GM23338 (cell line): ENCODE data around the gene GSTA1. TPM values are rescaled to one million over a fixed set of nuclear protein-coding genes. Genes with fewer than 3 reads are reported as not detected.

Source experiments
- ATAC-seq: fragments of 200-7000 bp; cut with Tn5 transposase; 3 replicates; pipeline ENCODE4 v1.9.1; 2020
- DNase-seq: peaks from one replicate; pipeline ENCODE4 v3.0.0-alpha.2; 2015; ENCODE audit warnings: low spot score
- H2AFZ ChIP-seq: fragments of 200-600 bp; sonication (generic); 2 replicates; pipeline ENCODE4 v1.8.0; 2016; ENCODE audit warnings: antibody characterized with exemption, mild to moderate bottlenecking, moderate library complexity
- H3F3A ChIP-seq: fragments of 200-600 bp; sonication (generic); replicated peaks from 2 replicates; pipeline ENCODE4 v1.8.0; 2017; ENCODE audit warnings: antibody characterized with exemption, mixed run types, low read depth
- H3K27ac ChIP-seq: fragments of 200-600 bp; sonication (generic); 2 replicates; pipeline ENCODE4 v1.6.1; 2016; ENCODE audit warnings: low read depth
- H3K27me3 ChIP-seq: fragments of 200-600 bp; sonication (generic); 2 replicates; pipeline ENCODE4 v1.8.0; 2016; ENCODE audit warnings: mild to moderate bottlenecking, mixed run types, moderate library complexity; ENCODE audit not compliant: insufficient read depth
- H3K36me3 ChIP-seq: fragments of 200-600 bp; sonication (generic); 2 replicates; pipeline ENCODE4 v1.8.0; 2016; ENCODE audit warnings: mild to moderate bottlenecking; ENCODE audit not compliant: insufficient read depth
- H3K4me1 ChIP-seq: fragments of 200-600 bp; sonication (generic); 2 replicates; pipeline ENCODE4 v1.8.0; 2016; ENCODE audit warnings: mild to moderate bottlenecking, moderate library complexity; ENCODE audit not compliant: insufficient read depth
- H3K4me2 ChIP-seq: fragments of 200-600 bp; sonication (generic); 2 replicates; pipeline ENCODE4 v1.7.1; 2017; ENCODE audit warnings: mixed run types
- H3K4me3 ChIP-seq: fragments of 200-600 bp; sonication (generic); 2 replicates; pipeline ENCODE4 v1.6.1; 2016; ENCODE audit warnings: mixed run types
- H3K79me2 ChIP-seq: fragments of 200-600 bp; sonication (generic); replicated peaks from 2 replicates; pipeline ENCODE4 v1.8.0; 2017; ENCODE audit warnings: mild to moderate bottlenecking; ENCODE audit not compliant: insufficient read depth
- H3K9me2 ChIP-seq: fragments of 200-600 bp; sonication (generic); 2 replicates; pipeline ENCODE4 v1.8.0; 2017; ENCODE audit not compliant: insufficient read depth
- H4K20me1 ChIP-seq: fragments of 200-600 bp; sonication (generic); replicated peaks from 2 replicates; pipeline ENCODE4 v1.8.0; 2017; ENCODE audit warnings: mild to moderate bottlenecking; ENCODE audit not compliant: insufficient read depth
- H3K27ac Mint-ChIP-seq: 2 replicates; pipeline ENCODE4 v1.8.0; 2020; ENCODE audit warnings: inconsistent platforms, mild to moderate bottlenecking, moderate library complexity, mixed read lengths
- H3K27me3 Mint-ChIP-seq: 3 replicates; pipeline ENCODE4 v1.8.0; 2022; ENCODE audit warnings: low read depth, mild to moderate bottlenecking, moderate library complexity, mixed read lengths, inconsistent platforms; ENCODE audit not compliant: insufficient read depth, poor library complexity
- H3K36me3 Mint-ChIP-seq: 3 replicates; pipeline ENCODE4 v1.8.0; 2021; ENCODE audit warnings: low read depth, mild to moderate bottlenecking, inconsistent platforms, moderate library complexity, mixed read lengths
- H3K4me1 Mint-ChIP-seq: 3 replicates; pipeline ENCODE4 v1.8.0; 2020; ENCODE audit warnings: mild to moderate bottlenecking, inconsistent platforms, mixed read lengths
- H3K4me3 Mint-ChIP-seq: 3 replicates; pipeline ENCODE4 v1.8.0; 2021; ENCODE audit warnings: moderate library complexity, mild to moderate bottlenecking, inconsistent platforms, mixed read lengths
- H3K9me3 Mint-ChIP-seq: 3 replicates; pipeline ENCODE4 v1.8.0; 2020; ENCODE audit warnings: moderate library complexity, mild to moderate bottlenecking, inconsistent platforms, mixed read lengths
- CREB1 ChIP-seq: fragments of 250-450 bp; sonication (Bioruptor Pico); IDR thresholded peaks from 2 replicates; pipeline ENCODE4 v1.5.0; 2020; ENCODE audit warnings: low read depth, mild to moderate bottlenecking, moderate library complexity
- EZH2 ChIP-seq: fragments of 200-600 bp; sonication (generic); IDR thresholded peaks from one replicate; pipeline ENCODE4 v1.8.0; 2017; ENCODE audit warnings: antibody characterized with exemption, mild to moderate bottlenecking, low read depth; ENCODE audit not compliant: unreplicated experiment
- EZH2phosphoT487 ChIP-seq: fragments of 200-600 bp; sonication (generic); IDR thresholded peaks from one replicate; pipeline ENCODE4 v1.8.1; 2018; ENCODE audit warnings: antibody characterized with exemption; ENCODE audit not compliant: unreplicated experiment
- JUNB ChIP-seq: IDR thresholded peaks from one replicate; pipeline ENCODE4 v1.6.1; 2016; ENCODE audit warnings: antibody characterized with exemption; ENCODE audit not compliant: unreplicated experiment
- NANOG ChIP-seq: IDR thresholded peaks from 2 replicates; pipeline ENCODE4 v1.6.1; 2016; ENCODE audit warnings: antibody characterized with exemption, borderline replicate concordance
- POLR2AphosphoS5 ChIP-seq: IDR thresholded peaks from 2 replicates; pipeline ENCODE4 v1.6.1; 2016; ENCODE audit warnings: antibody characterized with exemption, low read depth
- STAT1 ChIP-seq: IDR thresholded peaks from one replicate; pipeline ENCODE4 v1.6.1; 2016; ENCODE audit warnings: antibody characterized with exemption; ENCODE audit not compliant: unreplicated experiment
- ZNF114 ChIP-seq: fragments of 250-450 bp; sonication (Bioruptor Pico); IDR thresholded peaks from 2 replicates; pipeline ENCODE4 v1.5.0; 2020; ENCODE audit warnings: mild to moderate bottlenecking, moderate library complexity
- ZNF331 ChIP-seq: fragments of 250-450 bp; sonication (Bioruptor Pico); IDR thresholded peaks from 2 replicates; pipeline ENCODE4 v1.5.0; 2020; ENCODE audit warnings: low read depth, mild to moderate bottlenecking, moderate library complexity
- polyA plus RNA-seq: library from polyadenylated mRNA; unstranded; fragments of >200 nt; fragmentation: Nextera tagmentation; extraction: Ambion mirVana; gene quantifications from 2 replicates; pipeline ENCODE4 v1.2.1, GENCODE V29; 2016
- total RNA-seq: library from RNA; depleted of rRNA; stranded (reverse); fragments of >200 nt; shearing (Covaris generic); gene quantifications from 2 replicates; pipeline ENCODE4 v1.2.3, GENCODE V29; 2014
- TF ChIP-seq, protein P1 (sequence below): fragments of 250-450 bp; sonication (Bioruptor Pico); IDR thresholded peaks from 2 replicates; pipeline ENCODE4 v1.5.0; 2020; ENCODE audit warnings: mild to moderate bottlenecking, moderate library complexity
- TF ChIP-seq, protein P2 (sequence below): IDR thresholded peaks from 2 replicates; pipeline ENCODE4 v1.6.1; 2016; ENCODE audit warnings: antibody characterized with exemption
- TF ChIP-seq, protein P3 (sequence below), 2 experiments: fragments of 200-600 bp in 1 of 2; sonication (generic) in 1 of 2; conservative IDR thresholded peaks; 2 replicates each; pipeline versions ENCODE4 v1.5.1 to v1.6.1; 2016 to 2017; ENCODE audit warnings: antibody characterized with exemption in 2 of 2, low read depth in 2 of 2, mild to moderate bottlenecking in 2 of 2, moderate library complexity in 1 of 2
- TF ChIP-seq, protein P4 (sequence below): IDR thresholded peaks from one replicate; pipeline ENCODE4 v1.6.1; 2018; ENCODE audit warnings: antibody characterized with exemption; ENCODE audit not compliant: unreplicated experiment

GSTA1 gene
- total and polyA plus RNA-seq, 2 experiments from 2014 or later: not detected

DNA sequence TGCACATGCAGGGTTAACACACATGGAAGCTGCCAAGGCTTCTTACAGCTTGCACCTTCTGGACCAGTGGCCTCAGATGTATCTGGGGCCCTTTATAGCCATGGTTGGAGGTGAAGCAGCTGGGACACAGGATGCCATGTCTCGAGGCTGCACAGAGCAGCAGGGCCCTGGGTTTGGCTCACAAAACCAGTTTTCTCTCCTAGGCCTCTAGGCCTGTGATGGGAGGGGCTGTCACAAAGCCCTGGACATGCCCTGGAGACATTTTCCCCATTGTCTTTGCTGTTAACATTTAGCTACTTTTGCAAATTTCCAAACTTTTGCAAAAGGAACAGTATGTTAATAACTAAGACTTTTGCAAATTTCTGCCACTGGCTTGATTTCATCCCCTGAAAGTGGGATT lies 18.2 kb upstream of the GSTA1 start:
- no peak overlapping the region for H3K4me3 ChIP-seq
- no peak overlapping the region for H3K4me3 Mint-ChIP-seq
- H2AFZ ChIP-seq: no peak overlapping the region
- H3K27ac ChIP-seq: no peak overlapping the region
- no peaks in the 10 kb centered on the region for H3K27me3 Mint-ChIP-seq
- no peaks in the 10 kb centered on the region for H3K36me3 ChIP-seq
- H3K9me2 ChIP-seq: no peaks in the 10 kb centered on the region
- no peak for DNase-seq
- ATAC-seq: no peak
- no peaks in the 10 kb centered on the region for H3F3A ChIP-seq
- H3K4me1 Mint-ChIP-seq: no peaks in the 10 kb centered on the region
- no peak overlapping the region for H3K4me2 ChIP-seq
- no peaks in the 10 kb centered on the region for H3K27me3 ChIP-seq
- peaks cover 8% of the 10 kb centered on the region; the same call in 2 of the 3 replicates for H3K36me3 Mint-ChIP-seq
- H4K20me1 ChIP-seq: no peaks in the 10 kb centered on the region
- no peaks in the 10 kb centered on the region for H3K79me2 ChIP-seq
- H3K4me1 ChIP-seq: no peaks in the 10 kb centered on the region
- TF ChIP-seq, protein P1, sequence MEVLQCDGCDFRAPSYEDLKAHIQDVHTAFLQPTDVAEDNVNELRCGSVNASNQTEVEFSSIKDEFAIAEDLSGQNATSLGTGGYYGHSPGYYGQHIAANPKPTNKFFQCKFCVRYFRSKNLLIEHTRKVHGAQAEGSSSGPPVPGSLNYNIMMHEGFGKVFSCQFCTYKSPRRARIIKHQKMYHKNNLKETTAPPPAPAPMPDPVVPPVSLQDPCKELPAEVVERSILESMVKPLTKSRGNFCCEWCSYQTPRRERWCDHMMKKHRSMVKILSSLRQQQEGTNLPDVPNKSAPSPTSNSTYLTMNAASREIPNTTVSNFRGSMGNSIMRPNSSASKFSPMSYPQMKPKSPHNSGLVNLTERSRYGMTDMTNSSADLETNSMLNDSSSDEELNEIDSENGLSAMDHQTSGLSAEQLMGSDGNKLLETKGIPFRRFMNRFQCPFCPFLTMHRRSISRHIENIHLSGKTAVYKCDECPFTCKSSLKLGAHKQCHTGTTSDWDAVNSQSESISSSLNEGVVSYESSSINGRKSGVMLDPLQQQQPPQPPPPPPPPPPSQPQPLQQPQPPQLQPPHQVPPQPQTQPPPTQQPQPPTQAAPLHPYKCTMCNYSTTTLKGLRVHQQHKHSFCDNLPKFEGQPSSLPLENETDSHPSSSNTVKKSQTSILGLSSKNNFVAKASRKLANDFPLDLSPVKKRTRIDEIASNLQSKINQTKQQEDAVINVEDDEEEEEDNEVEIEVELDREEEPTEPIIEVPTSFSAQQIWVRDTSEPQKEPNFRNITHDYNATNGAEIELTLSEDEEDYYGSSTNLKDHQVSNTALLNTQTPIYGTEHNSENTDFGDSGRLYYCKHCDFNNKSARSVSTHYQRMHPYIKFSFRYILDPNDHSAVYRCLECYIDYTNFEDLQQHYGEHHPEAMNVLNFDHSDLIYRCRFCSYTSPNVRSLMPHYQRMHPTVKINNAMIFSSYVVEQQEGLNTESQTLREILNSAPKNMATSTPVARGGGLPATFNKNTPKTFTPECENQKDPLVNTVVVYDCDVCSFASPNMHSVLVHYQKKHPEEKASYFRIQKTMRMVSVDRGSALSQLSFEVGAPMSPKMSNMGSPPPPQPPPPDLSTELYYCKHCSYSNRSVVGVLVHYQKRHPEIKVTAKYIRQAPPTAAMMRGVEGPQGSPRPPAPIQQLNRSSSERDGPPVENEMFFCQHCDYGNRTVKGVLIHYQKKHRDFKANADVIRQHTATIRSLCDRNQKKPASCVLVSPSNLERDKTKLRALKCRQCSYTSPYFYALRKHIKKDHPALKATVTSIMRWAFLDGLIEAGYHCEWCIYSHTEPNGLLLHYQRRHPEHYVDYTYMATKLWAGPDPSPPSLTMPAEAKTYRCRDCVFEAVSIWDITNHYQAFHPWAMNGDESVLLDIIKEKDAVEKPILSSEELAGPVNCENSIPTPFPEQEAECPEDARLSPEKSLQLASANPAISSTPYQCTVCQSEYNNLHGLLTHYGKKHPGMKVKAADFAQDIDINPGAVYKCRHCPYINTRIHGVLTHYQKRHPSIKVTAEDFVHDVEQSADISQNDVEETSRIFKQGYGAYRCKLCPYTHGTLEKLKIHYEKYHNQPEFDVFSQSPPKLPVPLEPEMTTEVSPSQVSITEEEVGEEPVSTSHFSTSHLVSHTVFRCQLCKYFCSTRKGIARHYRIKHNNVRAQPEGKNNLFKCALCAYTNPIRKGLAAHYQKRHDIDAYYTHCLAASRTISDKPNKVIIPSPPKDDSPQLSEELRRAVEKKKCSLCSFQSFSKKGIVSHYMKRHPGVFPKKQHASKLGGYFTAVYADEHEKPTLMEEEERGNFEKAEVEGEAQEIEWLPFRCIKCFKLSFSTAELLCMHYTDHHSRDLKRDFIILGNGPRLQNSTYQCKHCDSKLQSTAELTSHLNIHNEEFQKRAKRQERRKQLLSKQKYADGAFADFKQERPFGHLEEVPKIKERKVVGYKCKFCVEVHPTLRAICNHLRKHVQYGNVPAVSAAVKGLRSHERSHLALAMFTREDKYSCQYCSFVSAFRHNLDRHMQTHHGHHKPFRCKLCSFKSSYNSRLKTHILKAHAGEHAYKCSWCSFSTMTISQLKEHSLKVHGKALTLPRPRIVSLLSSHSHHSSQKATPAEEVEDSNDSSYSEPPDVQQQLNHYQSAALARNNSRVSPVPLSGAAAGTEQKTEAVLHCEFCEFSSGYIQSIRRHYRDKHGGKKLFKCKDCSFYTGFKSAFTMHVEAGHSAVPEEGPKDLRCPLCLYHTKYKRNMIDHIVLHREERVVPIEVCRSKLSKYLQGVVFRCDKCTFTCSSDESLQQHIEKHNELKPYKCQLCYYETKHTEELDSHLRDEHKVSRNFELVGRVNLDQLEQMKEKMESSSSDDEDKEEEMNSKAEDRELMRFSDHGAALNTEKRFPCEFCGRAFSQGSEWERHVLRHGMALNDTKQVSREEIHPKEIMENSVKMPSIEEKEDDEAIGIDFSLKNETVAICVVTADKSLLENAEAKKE (CRISPR knock-in tag): no peak
- no peak for TF ChIP-seq CREB1 (CRISPR knock-in tag)
- TF ChIP-seq NANOG: no peak
- TF ChIP-seq STAT1: no peak
- no peak for TF ChIP-seq JUNB
- TF ChIP-seq EZH2phosphoT487: no peak
- TF ChIP-seq ZNF331 (CRISPR knock-in tag): no peak
- TF ChIP-seq, protein P2, sequence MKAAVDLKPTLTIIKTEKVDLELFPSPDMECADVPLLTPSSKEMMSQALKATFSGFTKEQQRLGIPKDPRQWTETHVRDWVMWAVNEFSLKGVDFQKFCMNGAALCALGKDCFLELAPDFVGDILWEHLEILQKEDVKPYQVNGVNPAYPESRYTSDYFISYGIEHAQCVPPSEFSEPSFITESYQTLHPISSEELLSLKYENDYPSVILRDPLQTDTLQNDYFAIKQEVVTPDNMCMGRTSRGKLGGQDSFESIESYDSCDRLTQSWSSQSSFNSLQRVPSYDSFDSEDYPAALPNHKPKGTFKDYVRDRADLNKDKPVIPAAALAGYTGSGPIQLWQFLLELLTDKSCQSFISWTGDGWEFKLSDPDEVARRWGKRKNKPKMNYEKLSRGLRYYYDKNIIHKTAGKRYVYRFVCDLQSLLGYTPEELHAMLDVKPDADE: no peak
- TF ChIP-seq, protein P3, sequence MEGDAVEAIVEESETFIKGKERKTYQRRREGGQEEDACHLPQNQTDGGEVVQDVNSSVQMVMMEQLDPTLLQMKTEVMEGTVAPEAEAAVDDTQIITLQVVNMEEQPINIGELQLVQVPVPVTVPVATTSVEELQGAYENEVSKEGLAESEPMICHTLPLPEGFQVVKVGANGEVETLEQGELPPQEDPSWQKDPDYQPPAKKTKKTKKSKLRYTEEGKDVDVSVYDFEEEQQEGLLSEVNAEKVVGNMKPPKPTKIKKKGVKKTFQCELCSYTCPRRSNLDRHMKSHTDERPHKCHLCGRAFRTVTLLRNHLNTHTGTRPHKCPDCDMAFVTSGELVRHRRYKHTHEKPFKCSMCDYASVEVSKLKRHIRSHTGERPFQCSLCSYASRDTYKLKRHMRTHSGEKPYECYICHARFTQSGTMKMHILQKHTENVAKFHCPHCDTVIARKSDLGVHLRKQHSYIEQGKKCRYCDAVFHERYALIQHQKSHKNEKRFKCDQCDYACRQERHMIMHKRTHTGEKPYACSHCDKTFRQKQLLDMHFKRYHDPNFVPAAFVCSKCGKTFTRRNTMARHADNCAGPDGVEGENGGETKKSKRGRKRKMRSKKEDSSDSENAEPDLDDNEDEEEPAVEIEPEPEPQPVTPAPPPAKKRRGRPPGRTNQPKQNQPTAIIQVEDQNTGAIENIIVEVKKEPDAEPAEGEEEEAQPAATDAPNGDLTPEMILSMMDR (conservative IDR thresholded peaks at IDR 0.05; ENCODE audit: low read depth in 2 of 2): no peak
- TF ChIP-seq ZNF114 (CRISPR knock-in tag): no peak
- TF ChIP-seq EZH2: no peak
- no peak for TF ChIP-seq POLR2AphosphoS5
- TF ChIP-seq, protein P4, sequence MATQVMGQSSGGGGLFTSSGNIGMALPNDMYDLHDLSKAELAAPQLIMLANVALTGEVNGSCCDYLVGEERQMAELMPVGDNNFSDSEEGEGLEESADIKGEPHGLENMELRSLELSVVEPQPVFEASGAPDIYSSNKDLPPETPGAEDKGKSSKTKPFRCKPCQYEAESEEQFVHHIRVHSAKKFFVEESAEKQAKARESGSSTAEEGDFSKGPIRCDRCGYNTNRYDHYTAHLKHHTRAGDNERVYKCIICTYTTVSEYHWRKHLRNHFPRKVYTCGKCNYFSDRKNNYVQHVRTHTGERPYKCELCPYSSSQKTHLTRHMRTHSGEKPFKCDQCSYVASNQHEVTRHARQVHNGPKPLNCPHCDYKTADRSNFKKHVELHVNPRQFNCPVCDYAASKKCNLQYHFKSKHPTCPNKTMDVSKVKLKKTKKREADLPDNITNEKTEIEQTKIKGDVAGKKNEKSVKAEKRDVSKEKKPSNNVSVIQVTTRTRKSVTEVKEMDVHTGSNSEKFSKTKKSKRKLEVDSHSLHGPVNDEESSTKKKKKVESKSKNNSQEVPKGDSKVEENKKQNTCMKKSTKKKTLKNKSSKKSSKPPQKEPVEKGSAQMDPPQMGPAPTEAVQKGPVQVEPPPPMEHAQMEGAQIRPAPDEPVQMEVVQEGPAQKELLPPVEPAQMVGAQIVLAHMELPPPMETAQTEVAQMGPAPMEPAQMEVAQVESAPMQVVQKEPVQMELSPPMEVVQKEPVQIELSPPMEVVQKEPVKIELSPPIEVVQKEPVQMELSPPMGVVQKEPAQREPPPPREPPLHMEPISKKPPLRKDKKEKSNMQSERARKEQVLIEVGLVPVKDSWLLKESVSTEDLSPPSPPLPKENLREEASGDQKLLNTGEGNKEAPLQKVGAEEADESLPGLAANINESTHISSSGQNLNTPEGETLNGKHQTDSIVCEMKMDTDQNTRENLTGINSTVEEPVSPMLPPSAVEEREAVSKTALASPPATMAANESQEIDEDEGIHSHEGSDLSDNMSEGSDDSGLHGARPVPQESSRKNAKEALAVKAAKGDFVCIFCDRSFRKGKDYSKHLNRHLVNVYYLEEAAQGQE: no peak
- peaks cover 37% of the 10 kb centered on the region for H3K9me3 Mint-ChIP-seq
- H3K27ac Mint-ChIP-seq: no peak overlapping the region
